NCI-H69 (cell line): ENCODE results near the gene TMEM247.

Experiments
- DNase-seq: peaks from one replicate; lab custom pipeline; 2025; lab: John Stamatoyannopoulos, UW

Gene TMEM247

DNA sequence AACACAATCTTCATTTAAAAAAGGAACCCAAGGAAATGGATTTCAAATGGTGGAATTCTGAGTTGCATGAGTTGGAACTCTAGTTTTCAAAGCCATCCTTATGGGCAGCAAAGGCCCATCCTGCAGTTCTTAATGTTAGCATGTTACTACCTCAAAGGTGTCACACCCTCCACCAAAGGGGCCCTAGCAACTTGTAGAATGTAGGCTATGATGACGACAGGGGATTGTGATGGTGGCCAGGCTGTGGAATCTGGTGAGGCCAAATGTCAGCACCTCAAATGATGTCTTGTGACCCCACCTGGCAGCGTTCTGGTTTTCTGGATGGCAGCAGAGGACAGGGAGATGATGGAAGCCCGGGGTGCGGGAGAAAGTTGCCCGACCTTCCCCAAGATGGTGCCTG is at the start of gene TMEM247:
Gene TMEM247, plus strand, starts transcription at position 301 of the 400 bp plus-strand sequence.
- no peak for DNase-seq

DNA sequence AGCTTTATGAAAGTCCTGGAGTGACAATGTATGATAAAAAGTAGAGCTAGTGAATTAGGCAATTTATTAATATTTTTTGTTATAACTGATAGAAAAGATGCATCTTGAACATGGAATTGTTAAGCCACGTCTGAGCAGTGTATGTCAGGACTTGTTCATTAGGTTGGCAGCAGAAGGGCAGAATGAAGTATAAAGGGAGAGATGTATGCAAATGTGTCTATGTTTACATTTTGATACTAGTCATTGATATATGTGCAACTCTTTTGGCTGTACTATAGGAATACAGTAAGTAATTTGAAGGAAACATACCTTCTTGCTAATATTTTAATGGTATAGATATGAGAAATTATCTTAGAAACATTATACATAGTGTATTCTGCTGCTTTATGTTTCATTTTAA is 49.0 kb upstream of the TMEM247 start:
- no peak for DNase-seq

DNA sequence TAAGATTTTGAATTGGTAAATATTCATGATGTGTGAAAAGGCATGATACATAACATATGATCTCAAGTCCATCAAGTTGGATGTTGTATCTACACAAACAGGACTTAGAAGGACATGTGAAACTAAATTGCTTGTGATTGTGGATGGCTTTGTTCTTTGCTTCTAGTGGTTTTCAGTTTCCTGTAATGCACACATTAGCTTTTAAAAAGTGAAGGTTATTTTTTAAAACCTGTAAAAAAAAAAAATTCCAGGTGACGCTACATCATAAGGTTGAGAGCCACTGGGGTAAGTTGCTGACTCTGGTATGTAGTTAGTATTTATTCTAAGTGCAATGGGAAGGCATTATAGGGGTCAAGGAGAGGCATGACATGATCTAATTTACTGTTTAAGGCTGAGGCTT is 48.4 kb upstream of the TMEM247 start:
- DNase-seq, result no peak

DNA sequence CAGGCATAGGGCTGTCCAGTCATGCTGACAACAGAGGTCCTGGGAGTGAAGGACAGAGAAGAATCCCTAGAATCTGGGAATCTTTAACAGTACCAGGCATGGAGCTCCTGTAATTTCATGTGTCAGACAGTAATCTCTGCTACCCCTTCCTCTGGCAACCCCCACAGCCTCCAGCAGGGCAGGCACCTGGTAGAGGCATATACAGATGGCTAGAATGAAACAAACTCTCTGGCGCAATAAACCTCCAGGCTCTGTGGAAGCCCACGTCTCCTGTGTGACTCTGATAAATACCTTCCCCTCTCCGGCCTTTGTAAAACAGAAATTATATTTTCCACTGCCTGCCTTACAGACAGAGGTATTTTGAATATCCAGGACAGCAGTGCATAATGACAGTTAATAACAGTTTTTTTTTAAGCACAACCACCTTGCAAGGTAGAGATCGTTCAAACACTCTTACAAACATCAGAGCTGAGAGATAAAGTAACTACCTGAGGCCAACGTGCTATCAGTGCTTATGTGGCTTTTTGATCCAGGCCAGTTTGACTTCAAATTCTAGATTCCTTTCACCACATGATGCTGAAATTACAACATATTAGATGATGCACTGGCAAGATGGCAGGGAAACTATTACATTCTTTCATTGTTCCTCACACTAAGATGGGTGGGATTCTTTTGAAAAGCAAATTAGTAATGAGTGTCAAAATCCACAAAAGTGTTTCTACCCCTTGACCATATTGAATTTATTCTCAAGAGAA is 47.7 kb upstream of the TMEM247 start:
- no peak for DNase-seq

DNA sequence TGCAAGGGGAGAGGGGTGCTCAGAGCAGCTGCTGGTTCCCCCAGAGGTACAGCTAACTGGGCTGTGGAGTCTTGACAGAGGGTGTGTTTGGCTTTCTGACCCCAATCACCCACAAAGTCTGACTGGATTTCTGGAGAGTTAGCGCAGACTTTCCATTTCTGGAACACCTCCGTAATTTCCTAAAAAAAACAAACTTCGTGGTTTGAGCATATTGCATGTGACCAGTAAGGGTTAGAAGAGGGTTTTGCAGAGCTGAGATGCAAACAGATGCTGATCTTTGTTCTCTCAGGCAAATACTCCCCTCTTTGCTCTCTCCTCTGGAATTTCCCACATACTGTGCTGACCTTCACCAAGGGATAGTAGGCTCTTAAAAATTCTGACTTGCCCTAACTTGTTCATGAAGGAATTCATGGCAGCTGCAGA is 44.5 kb upstream of the TMEM247 start:
- no peak for DNase-seq

DNA sequence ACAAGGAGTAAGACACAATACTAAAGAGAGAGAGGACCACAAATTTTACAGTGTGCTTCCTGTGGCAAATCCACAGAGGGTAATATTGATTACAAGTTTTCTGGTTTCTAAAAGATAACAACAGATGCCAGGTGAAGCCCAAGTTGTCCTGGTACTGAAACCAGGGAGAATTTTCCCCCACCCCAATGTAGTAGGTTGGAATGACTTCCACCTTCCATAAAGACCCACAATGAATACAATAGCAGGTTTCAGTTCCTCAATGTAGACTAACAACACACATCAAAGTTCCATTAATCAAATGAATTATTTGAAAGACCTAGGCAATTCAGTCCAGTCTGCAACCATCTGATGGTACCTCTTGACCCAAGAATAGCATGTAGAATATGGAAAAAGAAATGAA is 44.0 kb upstream of the TMEM247 start:
- no peak for DNase-seq

DNA sequence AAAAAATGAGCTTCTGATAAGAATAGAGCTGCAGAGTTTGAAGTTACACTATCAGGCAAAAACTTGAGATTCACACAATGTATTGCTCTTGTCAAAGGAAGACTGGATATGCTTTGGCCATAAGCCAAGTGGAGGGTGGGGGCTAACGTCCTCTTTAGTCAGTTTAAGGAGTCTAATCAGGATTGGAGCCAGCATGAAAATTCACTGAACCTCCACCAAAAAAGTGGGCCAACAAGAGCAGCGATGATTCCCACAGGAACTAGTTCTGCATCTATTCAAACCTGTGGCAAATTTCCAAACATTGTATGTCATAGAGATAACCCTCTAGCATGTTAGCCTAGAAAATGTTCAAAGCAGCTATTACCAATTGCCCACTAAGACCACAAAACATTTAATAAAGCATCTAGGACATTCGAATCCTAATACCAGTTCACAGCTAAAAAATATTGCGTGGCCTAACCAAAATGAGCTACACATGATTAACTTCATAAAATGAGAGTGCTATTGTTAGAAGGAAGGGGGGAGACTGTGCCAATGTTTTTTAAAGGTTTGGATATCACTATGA is 43.5 kb upstream of the TMEM247 start:
- no peak for DNase-seq

DNA sequence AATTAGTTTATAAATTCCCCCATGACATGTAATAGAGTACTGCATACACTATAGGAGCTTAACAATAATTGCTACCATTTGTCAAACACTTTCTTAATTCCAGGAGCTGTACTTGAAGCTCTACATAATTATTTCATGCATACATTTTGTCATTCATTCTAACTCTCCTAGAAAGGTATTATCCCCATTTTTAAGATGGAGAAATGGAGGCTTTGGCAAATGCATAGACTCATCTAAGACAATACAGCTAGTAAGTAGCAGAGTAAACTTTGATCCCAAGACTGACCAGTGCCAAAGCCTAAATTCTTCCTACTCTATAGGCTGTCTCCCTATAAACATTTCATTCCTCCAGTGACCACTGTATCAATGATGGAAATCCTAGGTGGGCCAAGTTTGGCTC is 42.6 kb upstream of the TMEM247 start:
- DNase-seq, result no peak

DNA sequence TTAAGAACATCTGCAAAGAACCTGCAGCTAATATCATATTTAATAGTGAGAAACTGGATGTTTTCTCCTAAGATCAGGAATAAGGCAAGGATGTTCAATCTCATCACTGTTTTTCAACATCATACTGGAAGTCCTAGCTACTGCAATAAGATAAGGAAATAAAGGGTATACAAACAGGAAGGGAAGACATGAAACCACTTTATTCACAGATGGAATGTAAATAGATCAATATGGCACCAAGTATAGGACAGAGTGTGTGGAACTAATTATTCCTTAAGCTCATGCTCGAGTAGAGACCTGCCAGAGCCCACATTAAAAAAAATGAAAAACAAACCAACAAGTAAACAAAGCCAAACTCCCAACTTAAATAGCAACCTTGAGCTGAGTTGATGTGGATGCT is 41.3 kb upstream of the TMEM247 start:
- DNase-seq, result no peak

DNA sequence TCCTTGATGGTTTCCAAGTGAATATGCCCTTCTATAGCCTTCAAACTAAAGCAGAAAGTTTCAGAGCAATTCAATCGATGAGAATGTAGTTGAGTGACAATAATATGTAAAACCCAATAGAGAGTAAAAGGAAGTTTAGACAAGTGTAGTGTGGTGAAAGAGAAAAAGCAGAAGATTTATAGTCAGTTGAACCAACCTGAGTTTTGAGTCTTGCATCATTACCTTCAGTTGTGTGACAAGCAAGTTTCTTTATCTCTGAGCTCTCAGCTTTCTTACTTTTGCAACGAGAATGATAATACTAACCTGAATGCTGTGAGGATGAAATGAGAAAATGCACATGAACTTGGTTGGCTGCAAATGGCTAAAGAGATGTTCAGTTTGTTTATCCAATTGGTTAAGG is 40.6 kb upstream of the TMEM247 start:
- DNase-seq, result no peak

DNA sequence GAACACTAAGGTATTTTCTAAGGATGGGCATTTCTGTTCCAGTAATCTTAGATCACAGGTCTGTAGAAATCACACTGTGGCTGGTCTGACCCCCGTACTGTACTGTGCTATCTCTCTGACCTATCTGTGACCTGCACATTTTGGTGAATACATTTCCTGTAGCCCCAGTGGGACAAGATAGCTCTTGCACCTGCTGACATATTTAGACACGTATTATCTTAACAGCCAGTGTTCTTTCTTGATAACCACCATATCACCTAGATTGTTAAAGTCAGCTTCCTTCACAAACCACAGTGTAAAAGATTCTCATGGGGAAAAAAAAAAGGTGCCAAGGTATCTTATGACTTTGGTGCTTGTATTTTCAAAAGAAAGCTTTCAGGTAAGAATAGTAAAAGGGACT is 39.8 kb upstream of the TMEM247 start:
- DNase-seq, result no peak

DNA sequence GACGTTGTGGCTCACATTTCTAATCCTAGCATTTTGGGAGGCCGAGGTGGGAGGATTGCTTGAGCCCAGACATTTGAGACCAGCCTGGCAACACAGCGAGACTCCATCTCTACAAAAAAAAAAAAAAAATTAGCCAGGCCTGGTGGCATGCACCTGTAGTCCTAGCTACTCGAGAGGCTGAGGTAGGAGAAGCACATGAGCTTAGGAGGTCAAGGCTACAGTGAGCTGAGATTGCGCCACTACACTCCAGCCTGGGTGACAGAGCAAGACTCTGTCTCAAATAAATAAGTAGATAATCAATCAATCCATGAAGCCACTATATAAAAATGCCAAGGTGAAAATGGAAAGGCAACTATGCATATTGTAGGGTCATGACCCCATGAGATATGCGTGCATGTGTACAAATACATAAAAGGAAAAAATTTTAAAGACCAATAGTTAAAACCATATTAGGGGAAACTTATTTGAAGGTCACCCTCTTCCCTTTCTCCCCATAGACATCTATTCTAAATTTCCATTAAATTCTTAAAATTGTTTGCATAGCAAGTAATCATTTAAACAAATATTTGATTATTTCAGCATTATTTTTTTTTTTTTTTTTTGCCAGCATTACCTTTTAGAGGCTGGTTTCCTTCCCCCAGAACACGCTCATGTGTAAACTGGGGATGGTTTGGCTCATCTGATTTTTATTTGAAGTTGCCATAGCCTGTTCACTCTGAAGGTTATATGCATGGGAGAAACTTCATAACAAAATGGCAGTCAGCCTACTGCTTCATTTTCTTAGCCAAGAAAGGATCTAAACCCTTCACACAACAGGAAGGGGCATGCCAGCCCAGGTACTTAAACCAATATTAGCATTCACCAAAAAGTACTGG is 37.3 kb upstream of the TMEM247 start:
- DNase-seq, result no peak

DNA sequence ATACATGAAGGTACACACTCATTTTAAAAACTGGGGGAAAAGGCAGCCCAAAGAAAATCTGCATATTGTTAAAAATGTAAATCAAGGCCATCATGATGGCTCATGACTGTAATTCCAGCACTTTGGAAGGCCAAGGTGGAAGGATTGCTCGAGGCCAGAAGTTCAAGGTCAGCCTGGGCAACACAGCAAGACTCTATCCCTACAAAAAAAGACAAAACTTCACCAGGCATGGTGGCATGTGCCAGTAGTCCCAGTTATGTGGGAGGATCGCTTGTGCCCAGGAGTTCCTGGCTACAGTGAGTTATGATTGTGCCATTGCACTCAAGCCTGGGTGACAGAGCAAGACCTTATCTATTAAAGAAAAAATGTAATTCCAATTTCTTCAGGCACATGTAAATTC is 34.6 kb upstream of the TMEM247 start:
- no peak for DNase-seq

DNA sequence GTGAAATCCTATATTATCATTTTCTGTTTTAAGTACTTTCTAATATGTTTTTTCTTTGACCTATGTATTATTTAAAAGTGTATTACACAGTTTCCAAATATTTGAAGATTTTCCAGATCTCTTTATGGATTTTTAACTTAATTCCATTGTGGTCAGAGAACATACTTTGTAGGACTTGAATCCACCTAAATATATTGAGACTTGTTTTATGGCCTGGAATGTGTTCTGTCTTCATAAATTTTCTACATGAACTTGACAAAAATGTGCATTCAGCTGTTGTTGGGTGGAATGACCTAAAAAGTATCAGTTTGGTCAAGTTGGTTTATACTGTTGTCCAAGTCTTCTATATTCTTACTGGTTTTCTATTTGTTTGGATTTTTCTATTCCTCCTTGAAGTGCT is 33.8 kb upstream of the TMEM247 start:
- DNase-seq, result no peak

DNA sequence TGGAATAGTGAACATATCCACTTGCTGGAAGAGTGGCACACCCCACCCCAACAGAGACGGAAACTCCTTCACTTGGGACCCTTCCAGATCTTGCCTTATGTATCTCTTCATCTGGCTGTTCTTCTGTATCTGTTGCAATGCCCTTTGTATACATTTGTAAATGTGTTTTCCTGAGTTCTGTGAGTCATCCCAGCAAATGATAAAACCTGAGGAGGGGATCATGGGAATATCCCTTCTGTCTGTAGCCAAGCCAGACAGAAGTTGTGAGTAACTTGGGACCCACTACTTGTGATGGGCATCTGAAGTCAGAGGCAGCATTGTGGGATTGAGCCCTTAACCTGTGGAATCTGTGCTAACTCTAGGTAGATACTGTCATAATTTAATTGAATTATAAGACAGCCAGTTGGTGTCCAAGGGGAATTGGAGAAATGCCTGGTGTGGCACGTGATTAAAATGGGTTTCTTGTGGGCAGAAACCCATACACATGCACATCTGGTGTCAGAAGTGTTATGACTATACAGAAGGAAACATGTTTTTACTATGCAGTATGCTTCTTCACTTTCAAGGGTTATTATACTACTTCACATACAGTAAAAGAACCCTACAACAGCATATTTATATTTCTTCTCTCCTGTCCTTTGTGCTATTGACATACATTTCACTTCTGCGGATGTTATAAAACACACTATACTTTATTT is 32.3 kb upstream of the TMEM247 start:
- DNase-seq, result no peak

DNA sequence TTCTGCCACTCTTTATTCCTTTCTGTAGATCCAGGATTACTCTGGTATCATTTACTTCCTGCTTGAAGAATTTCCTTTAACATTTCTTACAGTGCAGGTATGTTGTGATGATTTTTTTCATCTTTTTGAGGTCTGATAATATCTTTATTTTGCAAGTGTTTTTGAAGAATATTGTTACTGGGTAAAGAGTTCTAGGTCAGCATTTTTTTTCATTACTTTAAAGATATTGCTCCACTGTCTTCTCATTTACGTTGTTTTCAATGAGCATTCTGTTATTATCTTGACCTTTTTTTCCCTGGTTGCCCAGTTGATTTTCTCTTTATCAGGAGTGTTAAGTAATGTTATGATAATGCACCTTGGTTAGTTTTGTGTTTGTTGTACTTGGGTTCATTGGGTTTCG is 31.7 kb upstream of the TMEM247 start:
- DNase-seq, result no peak

DNA sequence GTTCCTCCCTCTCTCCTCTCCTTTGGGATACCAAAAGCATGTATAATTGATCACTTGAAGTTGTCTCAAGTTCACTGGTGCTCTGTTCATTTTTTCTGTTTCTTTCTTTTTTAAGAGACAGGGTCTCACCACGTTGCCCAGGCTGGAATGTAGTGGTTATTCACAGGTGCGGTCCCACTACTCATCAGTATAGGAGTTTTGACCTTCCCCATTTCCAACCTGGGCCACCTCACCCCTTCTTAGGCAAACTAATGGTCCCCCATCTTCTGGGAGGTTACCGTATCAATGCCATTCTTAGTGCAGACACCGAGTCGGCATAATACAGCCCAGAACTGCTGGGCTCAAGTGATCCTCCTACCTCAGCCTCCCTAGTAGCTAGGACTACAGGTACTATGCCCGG is 31.3 kb upstream of the TMEM247 start:
- no peak for DNase-seq

DNA sequence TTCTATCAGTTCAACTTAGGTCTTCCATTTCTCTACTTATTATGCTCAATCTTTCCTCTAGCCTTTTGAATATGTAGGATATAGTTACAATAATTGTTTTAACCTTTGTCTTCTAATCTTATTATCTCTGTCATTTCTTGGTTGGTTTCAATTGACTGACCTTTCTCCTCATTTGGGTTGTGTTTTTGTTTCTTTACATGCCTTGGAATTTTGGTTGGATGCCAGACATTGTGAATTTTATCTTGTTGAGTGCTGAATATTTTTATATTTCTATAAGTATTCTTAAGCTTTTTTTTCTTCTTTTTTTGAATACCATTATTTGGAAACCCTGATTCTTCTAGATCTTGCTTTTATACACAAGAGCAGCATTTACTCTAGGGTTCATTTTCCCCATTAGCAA is 30.7 kb upstream of the TMEM247 start:
- no peak for DNase-seq

DNA sequence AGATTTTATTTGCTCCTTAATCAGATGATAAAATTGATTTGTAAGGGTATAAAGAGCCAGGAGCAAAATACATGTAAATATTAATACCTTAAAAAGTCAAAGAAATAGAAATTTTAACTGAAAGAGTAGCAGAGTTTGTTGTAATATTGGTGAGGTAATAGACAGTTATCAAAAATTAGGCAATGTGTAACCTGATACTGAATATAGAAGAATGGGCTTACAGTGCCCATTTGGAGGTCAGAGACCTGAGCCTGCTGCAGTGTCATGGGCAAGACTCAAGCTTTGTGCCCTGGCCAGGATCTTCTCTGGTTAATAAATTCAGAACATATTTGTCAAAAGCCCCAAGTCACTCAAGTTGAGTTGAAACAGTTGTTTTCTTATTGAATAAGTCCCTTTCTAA is 29.7 kb upstream of the TMEM247 start:
- DNase-seq, result no peak

DNA sequence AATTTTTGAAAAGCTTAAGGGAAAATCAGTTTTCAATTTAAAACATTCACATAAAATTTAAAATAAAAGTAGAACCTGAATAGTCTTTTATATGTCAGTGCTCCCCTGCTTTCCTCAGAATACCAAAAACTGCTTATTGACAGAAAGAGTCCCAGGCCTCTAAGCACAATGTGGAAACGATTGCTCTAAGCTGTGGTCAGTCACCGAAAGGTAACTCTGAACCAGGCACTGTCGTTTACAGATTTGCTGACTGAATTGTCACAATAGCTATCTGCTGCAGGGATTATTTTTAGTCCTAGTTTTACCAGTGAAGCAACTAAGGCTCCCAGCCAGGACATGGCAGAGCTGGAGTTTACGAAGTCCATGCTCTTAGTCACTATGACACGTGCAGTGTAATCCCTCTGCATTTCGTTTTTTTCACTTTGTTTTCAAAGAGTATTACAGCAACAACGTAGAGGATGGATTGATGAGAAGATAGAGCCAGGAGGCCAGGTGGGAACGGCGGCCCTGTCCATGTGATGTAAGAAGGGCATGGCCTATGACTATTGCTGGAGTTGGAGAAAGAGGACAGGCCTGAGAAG is 28.1 kb upstream of the TMEM247 start:
- DNase-seq, result no peak

DNA sequence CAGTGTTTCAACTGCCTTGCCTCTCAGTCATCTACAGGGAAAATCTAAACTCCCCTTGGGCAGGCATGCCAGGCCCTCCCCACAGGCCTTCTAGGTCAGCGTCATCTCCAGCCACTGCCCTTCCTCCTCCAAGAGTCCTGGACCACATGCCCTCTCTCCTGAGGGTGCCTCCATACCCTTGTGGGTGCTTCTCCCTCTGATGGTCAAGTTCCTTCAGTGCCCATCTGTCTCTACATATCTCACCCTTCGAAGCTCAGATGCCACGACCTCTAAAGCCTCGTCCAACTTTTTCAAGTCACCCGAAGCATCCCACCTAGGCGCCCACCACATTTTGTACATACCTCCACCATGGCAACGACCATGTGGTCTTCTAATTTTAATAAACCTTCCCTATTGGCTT is 22.6 kb upstream of the TMEM247 start:
- no peak for DNase-seq
